Measurements from ENCODE around the gene PLXDC2. TPM values are rescaled to one million over a fixed set of nuclear protein-coding genes. Genes with fewer than 3 reads are reported as not detected.

PLXDC2 gene
- total RNA-seq, 3 donors from 2014 or later, result 63.9 to 125 (median 101) TPM

DNA sequence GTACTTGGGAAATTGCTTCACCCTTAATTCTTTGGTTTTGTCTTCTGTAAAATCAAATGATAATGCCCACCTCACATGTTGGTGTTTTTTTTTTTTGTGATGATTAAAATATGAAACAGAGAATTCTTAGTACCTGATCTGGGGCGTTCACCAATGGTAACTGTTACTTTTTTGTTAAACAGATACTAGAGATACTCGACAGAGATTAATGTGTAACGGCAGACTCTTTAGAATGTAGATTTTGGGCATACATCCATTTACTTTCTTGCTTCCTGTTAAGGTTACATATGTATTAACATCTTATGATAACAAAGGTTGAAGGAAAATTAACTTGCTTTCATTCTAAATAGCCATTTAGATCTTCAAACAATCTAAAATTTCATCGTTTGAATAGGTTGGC lies 23.3 kb downstream of the PLXDC2 start:
- Histone ChIP-seq H3K27ac (no peak overlapping the region), H3K4me3 (no peak overlapping the region), H3K27me3 (no peaks in the 10 kb centered on the region), H3K9me3 (no peaks in the 10 kb centered on the region), H3K4me1 (no peaks in the 10 kb centered on the region), H3K36me3 (no peaks in the 10 kb centered on the region)
- no peak for TF ChIP-seq POLR2AphosphoS5 (IDR thresholded peaks at IDR 0.05)
- DNase-seq (ENCODE audit: low spot score in 2 of 2), result no peak
- intact Hi-C loops (cut with DNase I; ENCODE audit: low total_unique reads), result no loop called here

DNA sequence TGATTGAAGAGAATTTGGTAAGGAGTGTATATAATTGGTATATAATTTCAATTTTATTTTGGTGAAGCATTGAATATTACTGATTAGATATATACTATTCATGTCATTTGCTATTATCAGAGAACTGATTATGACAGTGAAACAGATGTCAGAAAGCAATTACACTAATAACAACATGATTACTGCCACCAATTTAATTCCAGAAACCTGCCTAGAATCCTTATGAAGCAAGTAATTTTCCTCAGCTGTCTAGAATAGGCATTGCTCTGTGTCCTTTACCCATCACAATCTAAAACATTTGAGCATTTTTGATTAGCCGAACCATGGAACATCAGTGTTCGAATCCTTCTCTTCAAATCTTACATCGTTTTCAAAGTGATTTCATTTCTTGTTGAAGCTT lies 24.5 kb downstream of the PLXDC2 start:
- H3K4me1 ChIP-seq, result no peaks in the 10 kb centered on the region
- H3K4me3 ChIP-seq, result no peak overlapping the region
- no peaks in the 10 kb centered on the region for H3K36me3 ChIP-seq
- intact Hi-C loops (cut with DNase I; ENCODE audit: low total_unique reads), result loop anchor here (10.0 kb wide), 1 partner anchor 1674 kb away; no protein-coding TSS in a partner anchor
- H3K27ac ChIP-seq, result no peak overlapping the region
- no peaks in the 10 kb centered on the region for H3K27me3 ChIP-seq
- H3K9me3 ChIP-seq, result no peaks in the 10 kb centered on the region
- TF ChIP-seq POLR2A (IDR thresholded peaks at IDR 0.05) (no peak), POLR2AphosphoS5 (IDR thresholded peaks at IDR 0.05) (no peak)
- TF ChIP-seq, protein P1, sequence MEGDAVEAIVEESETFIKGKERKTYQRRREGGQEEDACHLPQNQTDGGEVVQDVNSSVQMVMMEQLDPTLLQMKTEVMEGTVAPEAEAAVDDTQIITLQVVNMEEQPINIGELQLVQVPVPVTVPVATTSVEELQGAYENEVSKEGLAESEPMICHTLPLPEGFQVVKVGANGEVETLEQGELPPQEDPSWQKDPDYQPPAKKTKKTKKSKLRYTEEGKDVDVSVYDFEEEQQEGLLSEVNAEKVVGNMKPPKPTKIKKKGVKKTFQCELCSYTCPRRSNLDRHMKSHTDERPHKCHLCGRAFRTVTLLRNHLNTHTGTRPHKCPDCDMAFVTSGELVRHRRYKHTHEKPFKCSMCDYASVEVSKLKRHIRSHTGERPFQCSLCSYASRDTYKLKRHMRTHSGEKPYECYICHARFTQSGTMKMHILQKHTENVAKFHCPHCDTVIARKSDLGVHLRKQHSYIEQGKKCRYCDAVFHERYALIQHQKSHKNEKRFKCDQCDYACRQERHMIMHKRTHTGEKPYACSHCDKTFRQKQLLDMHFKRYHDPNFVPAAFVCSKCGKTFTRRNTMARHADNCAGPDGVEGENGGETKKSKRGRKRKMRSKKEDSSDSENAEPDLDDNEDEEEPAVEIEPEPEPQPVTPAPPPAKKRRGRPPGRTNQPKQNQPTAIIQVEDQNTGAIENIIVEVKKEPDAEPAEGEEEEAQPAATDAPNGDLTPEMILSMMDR (IDR thresholded peaks at IDR 0.05), result no peak
- no peak for DNase-seq (ENCODE audit: low spot score in 2 of 2)

GRCh38 chr10:19843487-19843886 lies 27.3 kb downstream of the PLXDC2 start:
- DNase-seq (ENCODE audit: low spot score in 2 of 2), result no peak
- no peak overlapping the region for H3K27ac ChIP-seq
- TF ChIP-seq POLR2AphosphoS5 (IDR thresholded peaks at IDR 0.05), result no peak
- TF ChIP-seq, protein P1 (IDR thresholded peaks at IDR 0.05), result no peak
- no peak for TF ChIP-seq POLR2A (IDR thresholded peaks at IDR 0.05)
- no peaks in the 10 kb centered on the region for H3K36me3 ChIP-seq
- no peaks in the 10 kb centered on the region for H3K9me3 ChIP-seq
- H3K27me3 ChIP-seq, result no peaks in the 10 kb centered on the region
- intact Hi-C loops (cut with DNase I; ENCODE audit: low total_unique reads), result loop anchor here (10.0 kb wide), 1 partner anchor 1671 kb away; no protein-coding TSS in a partner anchor
- no peaks in the 10 kb centered on the region for H3K4me1 ChIP-seq
- no peak overlapping the region for H3K4me3 ChIP-seq

- intact Hi-C loops (cut with DNase I; ENCODE audit: low total_unique reads), result loop anchor here (10.0 kb wide), 1 partner anchor 1669 kb away; no protein-coding TSS in a partner anchor
- no peak for DNase-seq (ENCODE audit: low spot score in 2 of 2)
- H3K36me3 ChIP-seq, result no peaks in the 10 kb centered on the region
- H3K27me3 ChIP-seq, result no peaks in the 10 kb centered on the region
- no peaks in the 10 kb centered on the region for H3K9me3 ChIP-seq
- peak overlapping the region; percentile 2 to 25 for H3K27ac ChIP-seq
- no peak overlapping the region for H3K4me3 ChIP-seq
- H3K4me1 ChIP-seq, result no peaks in the 10 kb centered on the region
- TF ChIP-seq POLR2AphosphoS5 (IDR thresholded peaks at IDR 0.05) (no peak), POLR2A (IDR thresholded peaks at IDR 0.05) (no peak)
- TF ChIP-seq, protein P1 (IDR thresholded peaks at IDR 0.05), result no peak
These were observed 29.5 kb downstream of the PLXDC2 start for GRCh38 chr10:19845503-19846368.

DNA sequence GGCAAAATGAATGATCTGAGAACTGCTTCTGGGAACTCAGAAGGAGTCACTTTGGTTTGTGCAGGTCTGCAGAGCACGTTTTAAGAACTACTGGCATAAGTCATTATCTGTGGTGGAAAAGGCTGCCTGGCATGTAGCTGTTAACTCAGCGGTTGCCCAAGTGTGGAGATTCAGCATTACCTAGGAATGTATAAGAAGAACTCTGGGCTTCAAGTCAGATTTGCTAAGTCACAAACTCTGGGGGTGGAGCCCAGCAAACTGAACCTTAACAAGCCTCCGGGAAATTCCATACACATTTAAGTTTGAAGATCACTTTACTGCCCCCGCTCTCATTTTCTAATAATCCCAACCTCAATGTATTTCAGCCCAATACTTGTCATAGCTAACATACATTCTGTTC lies 31.1 kb downstream of the PLXDC2 start:
- TF ChIP-seq POLR2A (IDR thresholded peaks at IDR 0.05) (no peak), POLR2AphosphoS5 (IDR thresholded peaks at IDR 0.05) (no peak)
- TF ChIP-seq, protein P1 (IDR thresholded peaks at IDR 0.05), result no peak
- H3K36me3 ChIP-seq, result no peaks in the 10 kb centered on the region
- no peaks in the 10 kb centered on the region for H3K9me3 ChIP-seq
- no peaks in the 10 kb centered on the region for H3K4me1 ChIP-seq
- no peak for DNase-seq (ENCODE audit: low spot score in 2 of 2)
- H3K4me3 ChIP-seq, result no peak overlapping the region
- no peaks in the 10 kb centered on the region for H3K27me3 ChIP-seq
- peak overlapping the region; percentile 49 to 70 for H3K27ac ChIP-seq
- intact Hi-C loops (cut with DNase I; ENCODE audit: low total_unique reads), result loop anchor here (10.0 kb wide), 1 partner anchor 1667 kb away; no protein-coding TSS in a partner anchor
